H1 (cell line): ENCODE data around the gene SEPTIN1. TPM values are rescaled to one million over a fixed set of nuclear protein-coding genes. Genes with fewer than 3 reads are reported as not detected.

Experiments used
- BCL11A ChIP-seq, 2 experiments: IDR thresholded peaks; one replicate each; pipeline ENCODE4 v1.6.1; 2011; ENCODE audit warnings: low read depth in 2 of 2, low read length in 2 of 2, mild to moderate bottlenecking in 2 of 2
- CBX5 ChIP-seq: fragments of 300-800, 300-1000 bp; sonication (generic); IDR thresholded peaks from 2 replicates; pipeline ENCODE4 v1.7.1; 2016; ENCODE audit warnings: antibody characterized with exemption, low read length, low read depth
- POLR2AphosphoS5 ChIP-seq: IDR thresholded peaks from 2 replicates; pipeline ENCODE4 v1.6.1; 2011; ENCODE audit warnings: low read depth, low read length
- SRF ChIP-seq: IDR thresholded peaks from 2 replicates; pipeline ENCODE4 v1.6.1; 2011; ENCODE audit warnings: mild to moderate bottlenecking, low read depth, low read length, moderate library complexity
- TBP ChIP-seq: IDR thresholded peaks from 2 replicates; pipeline ENCODE4 v1.6.1; 2011; ENCODE audit warnings: low read depth, low read length, improper control_type of control experiment
- ZNF274 ChIP-seq: IDR thresholded peaks from 2 replicates; pipeline ENCODE4 v1.7.0; 2012; ENCODE audit warnings: low read length, borderline replicate concordance; ENCODE audit errors: extremely low read depth
- polyA plus RNA-seq, 7 experiments: library from polyadenylated mRNA; depleted of rRNA in 3 of 7; stranded (reverse) in 5 of 7; unstranded in 2 of 7; fragments of >200 nt in 5 of 7; fragments of 200-250 nt in 2 of 7; gene quantifications; 1 replicate in 5 of 7; 2 replicates in 1 of 7; 4 replicates in 1 of 7; pipeline versions ENCODE4 v1.2.1 to v1.2.3, GENCODE V29; 2011 to 2013; ENCODE audit warnings: missing spikeins in 2 of 7, mixed read lengths in 2 of 7
- total RNA-seq: library from RNA; stranded (reverse); fragmentation: NEBNext Ultra II Directional; extraction: Animal tissue kit (Norgen Biotek cat#: 25700); gene quantifications from 2 replicates; pipeline ENCODE4 v1.2.1, GENCODE V29; 2021
- TF ChIP-seq, protein P1 (sequence below): fragments of 300-600 bp; sonication (generic); IDR thresholded peaks from 2 replicates; pipeline ENCODE4 v1.7.1; 2012; ENCODE audit warnings: low read length, moderate library complexity, mild to moderate bottlenecking, inconsistent platforms; ENCODE audit not compliant: insufficient replicate concordance
- TF ChIP-seq, protein P2 (sequence below): IDR thresholded peaks from 2 replicates; pipeline ENCODE4 v1.6.1; 2012; ENCODE audit warnings: inconsistent platforms
- TF ChIP-seq, protein P3 (sequence below): IDR thresholded peaks from 2 replicates; pipeline ENCODE4 v1.6.1; 2011; ENCODE audit warnings: low read length, improper control_type of control experiment

Gene SEPTIN1
- total and polyA plus RNA-seq, 2 of the 8 experiments (the other 6 are each of a cell fraction or from before 2014, with no cell fraction given) = 0.24 to 1.4 TPM

DNA sequence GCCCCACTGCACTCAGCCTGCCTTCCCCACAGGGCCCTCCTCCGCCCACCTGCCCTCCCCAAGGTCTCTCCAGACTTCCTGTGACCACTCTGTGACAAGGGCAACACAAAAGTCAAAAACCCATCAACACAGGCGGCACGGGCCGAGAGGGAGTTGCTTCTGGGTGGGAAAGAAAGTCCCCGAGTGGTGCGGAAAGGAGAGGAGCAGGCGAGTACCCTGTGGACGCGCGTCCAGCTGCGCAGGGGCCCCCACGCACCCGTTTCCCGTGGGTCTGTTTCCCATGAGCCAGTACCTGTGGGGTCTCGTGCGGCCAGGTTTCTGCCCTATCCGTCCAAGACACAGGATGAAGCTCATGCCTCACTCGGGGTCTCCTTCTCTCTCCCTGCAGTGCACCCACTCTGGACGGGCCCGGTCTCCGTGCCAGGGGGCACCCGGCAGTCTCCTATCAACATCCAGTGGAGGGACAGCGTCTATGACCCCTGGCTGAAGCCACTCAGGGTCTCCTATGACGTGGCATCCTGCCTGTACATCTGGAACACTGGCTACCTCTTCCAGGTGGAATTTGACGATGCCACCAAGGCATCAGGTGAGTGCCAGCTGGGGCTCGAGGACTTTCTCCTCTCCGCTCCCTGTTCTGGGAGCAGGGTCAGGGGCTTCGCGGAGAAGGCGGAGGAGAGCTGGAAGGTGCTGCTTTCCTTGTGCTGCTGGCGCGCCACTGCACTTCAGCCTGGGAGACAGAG, 39.4 kb downstream of the SEPTIN1 start (continued):
- TF ChIP-seq, protein P1, sequence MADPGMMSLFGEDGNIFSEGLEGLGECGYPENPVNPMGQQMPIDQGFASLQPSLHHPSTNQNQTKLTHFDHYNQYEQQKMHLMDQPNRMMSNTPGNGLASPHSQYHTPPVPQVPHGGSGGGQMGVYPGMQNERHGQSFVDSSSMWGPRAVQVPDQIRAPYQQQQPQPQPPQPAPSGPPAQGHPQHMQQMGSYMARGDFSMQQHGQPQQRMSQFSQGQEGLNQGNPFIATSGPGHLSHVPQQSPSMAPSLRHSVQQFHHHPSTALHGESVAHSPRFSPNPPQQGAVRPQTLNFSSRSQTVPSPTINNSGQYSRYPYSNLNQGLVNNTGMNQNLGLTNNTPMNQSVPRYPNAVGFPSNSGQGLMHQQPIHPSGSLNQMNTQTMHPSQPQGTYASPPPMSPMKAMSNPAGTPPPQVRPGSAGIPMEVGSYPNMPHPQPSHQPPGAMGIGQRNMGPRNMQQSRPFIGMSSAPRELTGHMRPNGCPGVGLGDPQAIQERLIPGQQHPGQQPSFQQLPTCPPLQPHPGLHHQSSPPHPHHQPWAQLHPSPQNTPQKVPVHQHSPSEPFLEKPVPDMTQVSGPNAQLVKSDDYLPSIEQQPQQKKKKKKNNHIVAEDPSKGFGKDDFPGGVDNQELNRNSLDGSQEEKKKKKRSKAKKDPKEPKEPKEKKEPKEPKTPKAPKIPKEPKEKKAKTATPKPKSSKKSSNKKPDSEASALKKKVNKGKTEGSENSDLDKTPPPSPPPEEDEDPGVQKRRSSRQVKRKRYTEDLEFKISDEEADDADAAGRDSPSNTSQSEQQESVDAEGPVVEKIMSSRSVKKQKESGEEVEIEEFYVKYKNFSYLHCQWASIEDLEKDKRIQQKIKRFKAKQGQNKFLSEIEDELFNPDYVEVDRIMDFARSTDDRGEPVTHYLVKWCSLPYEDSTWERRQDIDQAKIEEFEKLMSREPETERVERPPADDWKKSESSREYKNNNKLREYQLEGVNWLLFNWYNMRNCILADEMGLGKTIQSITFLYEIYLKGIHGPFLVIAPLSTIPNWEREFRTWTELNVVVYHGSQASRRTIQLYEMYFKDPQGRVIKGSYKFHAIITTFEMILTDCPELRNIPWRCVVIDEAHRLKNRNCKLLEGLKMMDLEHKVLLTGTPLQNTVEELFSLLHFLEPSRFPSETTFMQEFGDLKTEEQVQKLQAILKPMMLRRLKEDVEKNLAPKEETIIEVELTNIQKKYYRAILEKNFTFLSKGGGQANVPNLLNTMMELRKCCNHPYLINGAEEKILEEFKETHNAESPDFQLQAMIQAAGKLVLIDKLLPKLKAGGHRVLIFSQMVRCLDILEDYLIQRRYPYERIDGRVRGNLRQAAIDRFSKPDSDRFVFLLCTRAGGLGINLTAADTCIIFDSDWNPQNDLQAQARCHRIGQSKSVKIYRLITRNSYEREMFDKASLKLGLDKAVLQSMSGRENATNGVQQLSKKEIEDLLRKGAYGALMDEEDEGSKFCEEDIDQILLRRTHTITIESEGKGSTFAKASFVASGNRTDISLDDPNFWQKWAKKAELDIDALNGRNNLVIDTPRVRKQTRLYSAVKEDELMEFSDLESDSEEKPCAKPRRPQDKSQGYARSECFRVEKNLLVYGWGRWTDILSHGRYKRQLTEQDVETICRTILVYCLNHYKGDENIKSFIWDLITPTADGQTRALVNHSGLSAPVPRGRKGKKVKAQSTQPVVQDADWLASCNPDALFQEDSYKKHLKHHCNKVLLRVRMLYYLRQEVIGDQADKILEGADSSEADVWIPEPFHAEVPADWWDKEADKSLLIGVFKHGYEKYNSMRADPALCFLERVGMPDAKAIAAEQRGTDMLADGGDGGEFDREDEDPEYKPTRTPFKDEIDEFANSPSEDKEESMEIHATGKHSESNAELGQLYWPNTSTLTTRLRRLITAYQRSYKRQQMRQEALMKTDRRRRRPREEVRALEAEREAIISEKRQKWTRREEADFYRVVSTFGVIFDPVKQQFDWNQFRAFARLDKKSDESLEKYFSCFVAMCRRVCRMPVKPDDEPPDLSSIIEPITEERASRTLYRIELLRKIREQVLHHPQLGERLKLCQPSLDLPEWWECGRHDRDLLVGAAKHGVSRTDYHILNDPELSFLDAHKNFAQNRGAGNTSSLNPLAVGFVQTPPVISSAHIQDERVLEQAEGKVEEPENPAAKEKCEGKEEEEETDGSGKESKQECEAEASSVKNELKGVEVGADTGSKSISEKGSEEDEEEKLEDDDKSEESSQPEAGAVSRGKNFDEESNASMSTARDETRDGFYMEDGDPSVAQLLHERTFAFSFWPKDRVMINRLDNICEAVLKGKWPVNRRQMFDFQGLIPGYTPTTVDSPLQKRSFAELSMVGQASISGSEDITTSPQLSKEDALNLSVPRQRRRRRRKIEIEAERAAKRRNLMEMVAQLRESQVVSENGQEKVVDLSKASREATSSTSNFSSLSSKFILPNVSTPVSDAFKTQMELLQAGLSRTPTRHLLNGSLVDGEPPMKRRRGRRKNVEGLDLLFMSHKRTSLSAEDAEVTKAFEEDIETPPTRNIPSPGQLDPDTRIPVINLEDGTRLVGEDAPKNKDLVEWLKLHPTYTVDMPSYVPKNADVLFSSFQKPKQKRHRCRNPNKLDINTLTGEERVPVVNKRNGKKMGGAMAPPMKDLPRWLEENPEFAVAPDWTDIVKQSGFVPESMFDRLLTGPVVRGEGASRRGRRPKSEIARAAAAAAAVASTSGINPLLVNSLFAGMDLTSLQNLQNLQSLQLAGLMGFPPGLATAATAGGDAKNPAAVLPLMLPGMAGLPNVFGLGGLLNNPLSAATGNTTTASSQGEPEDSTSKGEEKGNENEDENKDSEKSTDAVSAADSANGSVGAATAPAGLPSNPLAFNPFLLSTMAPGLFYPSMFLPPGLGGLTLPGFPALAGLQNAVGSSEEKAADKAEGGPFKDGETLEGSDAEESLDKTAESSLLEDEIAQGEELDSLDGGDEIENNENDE = no peak
- TF ChIP-seq SRF (no peak), CBX5 (no peak), TBP (no peak), BCL11A (IDR thresholded peaks at IDR 0.05; ENCODE audit: low read depth in 2 of 2, low read length in 2 of 2) (no peak), POLR2AphosphoS5 (no peak), ZNF274 (no peak)
- TF ChIP-seq, protein P2, sequence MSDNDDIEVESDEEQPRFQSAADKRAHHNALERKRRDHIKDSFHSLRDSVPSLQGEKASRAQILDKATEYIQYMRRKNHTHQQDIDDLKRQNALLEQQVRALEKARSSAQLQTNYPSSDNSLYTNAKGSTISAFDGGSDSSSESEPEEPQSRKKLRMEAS = no peak
- TF ChIP-seq, protein P3, sequence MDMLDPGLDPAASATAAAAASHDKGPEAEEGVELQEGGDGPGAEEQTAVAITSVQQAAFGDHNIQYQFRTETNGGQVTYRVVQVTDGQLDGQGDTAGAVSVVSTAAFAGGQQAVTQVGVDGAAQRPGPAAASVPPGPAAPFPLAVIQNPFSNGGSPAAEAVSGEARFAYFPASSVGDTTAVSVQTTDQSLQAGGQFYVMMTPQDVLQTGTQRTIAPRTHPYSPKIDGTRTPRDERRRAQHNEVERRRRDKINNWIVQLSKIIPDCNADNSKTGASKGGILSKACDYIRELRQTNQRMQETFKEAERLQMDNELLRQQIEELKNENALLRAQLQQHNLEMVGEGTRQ = no peak
